Gastrocnemius medialis (tissue), 4 donors: Measurements from ENCODE around the gene PYCARD. TPM values are rescaled to one million over a fixed set of nuclear protein-coding genes. Genes with fewer than 3 reads are reported as not detected.
A peak's percentile ranks its signal among the peaks of the same experiment; 100 is the strongest.

Source experiments
- ATAC-seq, 2 donors: fragments of 150-250 bp; one replicate each; pipeline ENCODE4 v1.9.1; 2016
- DNase-seq, 2 donors: peaks; one replicate each; pipeline ENCODE4 v3.0.0-alpha.2; 2019
- H3K27ac ChIP-seq, 4 donors: fragments of 200-600 bp; sonication (generic); 1 replicate in 1 of 4; 2 replicates in 3 of 4; pipeline ENCODE4 v1.5.1; 2016 to 2018; ENCODE audit warnings: mild to moderate bottlenecking in 2 of 4, moderate library complexity in 1 of 4
- H3K27me3 ChIP-seq, 3 donors: fragments of 200-600 bp; sonication (generic) in 2 of 3; 1 replicate in 1 of 3; 2 replicates in 2 of 3; pipeline versions ENCODE4 v1.5.1 to v1.6.0; 2016 to 2019; ENCODE audit warnings: mild to moderate bottlenecking in 1 of 3, moderate library complexity in 1 of 3
- H3K36me3 ChIP-seq, 2 donors: fragments of 200-600 bp; sonication (generic) in 1 of 2; one replicate each; pipeline ENCODE4 v1.5.1; 2017 to 2018
- H3K4me1 ChIP-seq, 2 donors: fragments of 200-600 bp; sonication (generic) in 1 of 2; one replicate each; pipeline ENCODE4 v1.5.1; 2016 to 2017; ENCODE audit warnings: mild to moderate bottlenecking in 2 of 2
- H3K4me3 ChIP-seq, 4 donors: fragments of 200-600 bp; sonication (generic) in 3 of 4; 1 replicate in 1 of 4; 2 replicates in 3 of 4; pipeline ENCODE4 v1.5.1; 2016 to 2019; ENCODE audit warnings: mild to moderate bottlenecking in 2 of 4
- H3K9me3 ChIP-seq, 3 donors: fragments of 200-600 bp; sonication (generic) in 2 of 3; 1 replicate in 1 of 3; 2 replicates in 2 of 3; pipeline ENCODE4 v1.5.1; 2016 to 2019
- POLR2A ChIP-seq, 2 donors: fragments of 450-650 bp; IDR thresholded peaks; one replicate each; pipeline ENCODE4 v1.6.1; 2017; ENCODE audit warnings: antibody characterized with exemption in 2 of 2, mild to moderate bottlenecking in 2 of 2, moderate library complexity in 2 of 2
- in situ Hi-C, 4 donors: fragments of 200-750 bp; cut with MboI; loops; one replicate each; pipeline versions ENCODE4 v1.15.0 to v1.8.0; 2017; ENCODE audit warnings: low sequenced_read_pairs in 4 of 4
- intact Hi-C: fragments of 100-400 bp; cut with DNase I; formaldehyde crosslinking; loops from one replicate; pipeline ENCODE4 v1.15.1; 2023; ENCODE audit warnings: low total_unique reads
- total RNA-seq, 4 donors: library from RNA; depleted of rRNA; stranded (reverse); fragments of >200 nt; gene quantifications; one replicate each; pipeline versions ENCODE4 v1.1.0 to v1.2.3, GENCODE V29; 2016
- TF ChIP-seq, protein P1 (sequence below), 5 experiments: fragments of 450-650 bp in 3 of 5; fragments of 200-600 bp in 2 of 5; sonication (generic) in 2 of 5; IDR thresholded peaks in 4 of 5; conservative IDR thresholded peaks in 1 of 5; 1 replicate in 4 of 5; 2 replicates in 1 of 5; pipeline ENCODE4 v1.5.1; 2016 to 2019; ENCODE audit warnings: antibody characterized with exemption in 5 of 5, mild to moderate bottlenecking in 3 of 5, moderate library complexity in 3 of 5

The PYCARD gene
- total RNA-seq, 4 donors from 2014 or later, result 1.3 to 16.4 (median 3.7) TPM

DNA sequence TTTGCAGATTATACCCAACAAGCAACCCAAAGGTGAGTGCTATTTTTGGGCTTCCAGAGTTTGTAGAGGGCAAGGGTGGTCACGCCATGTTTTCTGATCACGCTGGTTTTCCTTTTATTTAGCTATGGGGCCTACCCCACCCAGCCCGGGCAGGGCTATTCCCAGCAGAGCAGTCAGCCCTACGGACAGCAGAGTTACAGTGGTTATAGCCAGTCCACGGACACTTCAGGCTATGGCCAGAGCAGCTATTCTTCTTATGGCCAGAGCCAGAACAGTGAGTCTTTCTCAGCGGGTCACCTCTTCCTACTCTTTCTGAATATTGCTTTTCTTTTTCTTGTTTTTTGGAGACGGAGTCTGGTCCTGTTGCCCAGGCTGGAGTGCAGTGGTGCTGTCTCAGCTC, 20.2 kb downstream of the PYCARD start:
- no peak for ATAC-seq
- H3K4me1 ChIP-seq, result peaks cover 40 to 49% of the 10 kb centered on the region in 2 donors
- no peaks in the 10 kb centered on the region for H3K27me3 ChIP-seq
- no peak for TF ChIP-seq POLR2A (IDR thresholded peaks at IDR 0.05)
- TF ChIP-seq, protein P1, sequence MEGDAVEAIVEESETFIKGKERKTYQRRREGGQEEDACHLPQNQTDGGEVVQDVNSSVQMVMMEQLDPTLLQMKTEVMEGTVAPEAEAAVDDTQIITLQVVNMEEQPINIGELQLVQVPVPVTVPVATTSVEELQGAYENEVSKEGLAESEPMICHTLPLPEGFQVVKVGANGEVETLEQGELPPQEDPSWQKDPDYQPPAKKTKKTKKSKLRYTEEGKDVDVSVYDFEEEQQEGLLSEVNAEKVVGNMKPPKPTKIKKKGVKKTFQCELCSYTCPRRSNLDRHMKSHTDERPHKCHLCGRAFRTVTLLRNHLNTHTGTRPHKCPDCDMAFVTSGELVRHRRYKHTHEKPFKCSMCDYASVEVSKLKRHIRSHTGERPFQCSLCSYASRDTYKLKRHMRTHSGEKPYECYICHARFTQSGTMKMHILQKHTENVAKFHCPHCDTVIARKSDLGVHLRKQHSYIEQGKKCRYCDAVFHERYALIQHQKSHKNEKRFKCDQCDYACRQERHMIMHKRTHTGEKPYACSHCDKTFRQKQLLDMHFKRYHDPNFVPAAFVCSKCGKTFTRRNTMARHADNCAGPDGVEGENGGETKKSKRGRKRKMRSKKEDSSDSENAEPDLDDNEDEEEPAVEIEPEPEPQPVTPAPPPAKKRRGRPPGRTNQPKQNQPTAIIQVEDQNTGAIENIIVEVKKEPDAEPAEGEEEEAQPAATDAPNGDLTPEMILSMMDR (IDR thresholded peaks at IDR 0.05 in 4 of 5, conservative IDR thresholded peaks at IDR 0.05 in 1 of 5), result no peak
- intact Hi-C loops (loop anchor here (5.0 kb wide), 1 partner anchor 435 kb away; the partner anchor contains the start of gene PHKG2), in situ Hi-C loops (loop anchor here in 2 of 4 donors (10.0 to 25.0 kb wide), 2 partner anchors 262 to 680 kb away; partner anchors contain the start of genes ZNF267 (in 2 of the 2) and ZNF843 (in 1 of the 2))
- no peaks in the 10 kb centered on the region for H3K9me3 ChIP-seq
- DNase-seq, result no peak
- H3K27ac ChIP-seq, result peak overlapping the region; percentile 94 to 100 (median 96)
- H3K4me3 ChIP-seq, result peak overlapping the region; percentile 77 to 100 (median 86)
- peaks cover 0 to 52% of the 10 kb centered on the region in 2 donors for H3K36me3 ChIP-seq

DNA sequence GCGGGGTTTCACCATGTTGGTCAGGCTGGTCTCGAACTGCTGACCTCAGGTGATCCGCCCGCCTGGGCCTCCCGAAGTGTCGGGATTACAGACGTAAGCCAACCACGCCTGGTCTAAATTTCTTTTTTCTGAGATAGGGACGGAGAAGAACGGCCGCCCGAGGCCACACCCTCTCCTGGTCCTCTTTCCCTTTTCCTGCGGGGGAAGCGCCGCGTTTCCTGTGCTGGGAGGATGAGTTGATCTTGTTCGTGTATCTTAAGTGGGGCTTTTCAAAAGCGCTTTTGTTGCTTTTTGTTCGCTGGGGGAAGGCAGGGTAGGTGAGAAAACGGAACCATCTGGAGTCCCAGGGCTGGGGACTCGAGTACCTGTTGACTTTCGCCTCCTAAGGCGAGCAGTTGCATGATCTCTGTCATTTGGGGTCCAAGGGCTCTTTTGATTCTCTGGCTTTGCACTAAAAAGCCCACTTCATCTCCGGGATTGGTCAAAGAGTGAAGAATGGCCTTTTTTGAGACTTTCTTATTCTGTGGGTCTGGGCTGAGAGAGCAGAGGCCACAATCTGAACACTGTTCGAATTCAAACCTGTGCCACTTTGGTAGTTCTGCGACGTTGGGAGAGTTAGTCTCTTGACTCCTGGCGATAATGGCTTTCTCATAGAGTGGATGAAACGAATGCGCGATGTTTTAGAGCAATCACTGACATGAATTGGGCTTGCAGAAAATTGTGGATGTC, 21.3 kb downstream of the PYCARD start:
- no peaks in the 10 kb centered on the region for H3K27me3 ChIP-seq
- H3K4me1 ChIP-seq, result peaks cover 37 to 42% of the 10 kb centered on the region in 2 donors
- ATAC-seq (no peak), DNase-seq (no peak)
- H3K36me3 ChIP-seq, result peaks cover 0 to 41% of the 10 kb centered on the region in 2 donors
- no peaks in the 10 kb centered on the region for H3K9me3 ChIP-seq
- peak overlapping the region; percentile 77 to 100 (median 86) for H3K4me3 ChIP-seq
- in situ Hi-C loops (loop anchor here in 2 of 4 donors (10.0 to 25.0 kb wide), 2 partner anchors 264 to 681 kb away; partner anchors contain the start of genes ZNF267 (in 2 of the 2) and ZNF843 (in 1 of the 2)), intact Hi-C loops (loop anchor here (1.0 to 5.0 kb wide), 3 partner anchors 148 to 434 kb away; partner anchors contain the start of genes PHKG2 and STX4)
- H3K27ac ChIP-seq, result peak overlapping the region; percentile 94 to 100 (median 96)
- no peak for TF ChIP-seq POLR2A (IDR thresholded peaks at IDR 0.05)
- TF ChIP-seq, protein P1 (IDR thresholded peaks at IDR 0.05 in 4 of 5, conservative IDR thresholded peaks at IDR 0.05 in 1 of 5), result no peak

DNA sequence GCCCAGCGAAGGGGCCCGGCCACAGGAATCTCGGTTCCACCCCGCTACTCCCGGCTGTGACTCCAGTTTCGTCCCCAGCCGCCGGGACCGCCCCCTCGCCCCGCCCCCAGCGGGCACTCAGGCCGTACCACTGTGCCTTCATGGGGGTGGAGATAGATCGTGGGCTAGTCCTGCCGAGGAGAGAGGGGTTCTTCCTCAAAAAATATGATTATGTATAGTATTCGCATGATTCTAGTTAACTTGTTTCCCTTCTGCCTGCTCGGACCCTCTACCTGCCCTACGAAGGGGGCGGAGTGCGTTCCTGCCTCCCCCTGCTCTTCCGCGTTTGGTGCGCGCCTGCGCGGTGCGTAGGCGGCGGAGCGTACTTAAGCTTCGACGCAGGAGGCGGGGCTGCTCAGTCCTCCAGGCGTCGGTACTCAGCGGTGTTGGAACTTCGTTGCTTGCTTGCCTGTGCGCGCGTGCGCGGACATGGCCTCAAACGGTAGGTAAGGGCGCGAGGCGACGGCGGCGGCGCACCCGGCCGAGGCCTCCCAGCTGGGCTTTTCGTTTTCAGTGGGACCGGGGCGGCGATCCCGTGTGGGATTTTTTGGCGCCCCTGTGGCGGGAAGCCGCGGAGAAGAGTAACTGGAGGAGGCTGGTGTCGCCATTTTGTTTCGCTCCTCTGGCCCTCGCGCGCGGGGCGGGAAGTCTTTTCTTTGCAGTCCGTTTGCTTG, 22.7 kb downstream of the PYCARD start, which contains the start of gene FUS:
Gene FUS, plus strand, starts transcription at position 393 of the 713 bp plus-strand sequence. Its CDS starts 76 bp downstream, at position 469.
- in situ Hi-C loops, result loop anchor here in 2 of 4 donors (10.0 to 25.0 kb wide), 2 partner anchors 265 to 682 kb away; partner anchors contain the start of genes ZNF267 (in 2 of the 2) and ZNF843 (in 1 of the 2)
- peaks cover 37 to 42% of the 10 kb centered on the region in 2 donors for H3K4me1 ChIP-seq
- peak within 1 kb of the TSS; percentile 94 to 100 (median 96) for H3K27ac ChIP-seq
- H3K4me3 ChIP-seq, result peak within 1 kb of the TSS; percentile 77 to 100 (median 86)
- no peaks in the 10 kb centered on the region for H3K27me3 ChIP-seq
- intact Hi-C loops, result loop anchor here (1.0 to 5.0 kb wide), 6 partner anchors 34 to 433 kb away; partner anchors contain the start of genes PHKG2, TRIM72, ZNF646 and ZNF668
- DNase-seq (peak; percentile 83 to 87), ATAC-seq (peak; percentile 83)
- H3K9me3 ChIP-seq, result no peaks in the 10 kb centered on the region
- peaks cover 0 to 27% of the 10 kb centered on the region in 2 donors for H3K36me3 ChIP-seq
- TF ChIP-seq POLR2A (IDR thresholded peaks at IDR 0.05), result peak; percentile 98 to 99
- TF ChIP-seq, protein P1 (IDR thresholded peaks at IDR 0.05 in 4 of 5, conservative IDR thresholded peaks at IDR 0.05 in 1 of 5), result peak in 1 of 5 experiments; percentile 28

DNA sequence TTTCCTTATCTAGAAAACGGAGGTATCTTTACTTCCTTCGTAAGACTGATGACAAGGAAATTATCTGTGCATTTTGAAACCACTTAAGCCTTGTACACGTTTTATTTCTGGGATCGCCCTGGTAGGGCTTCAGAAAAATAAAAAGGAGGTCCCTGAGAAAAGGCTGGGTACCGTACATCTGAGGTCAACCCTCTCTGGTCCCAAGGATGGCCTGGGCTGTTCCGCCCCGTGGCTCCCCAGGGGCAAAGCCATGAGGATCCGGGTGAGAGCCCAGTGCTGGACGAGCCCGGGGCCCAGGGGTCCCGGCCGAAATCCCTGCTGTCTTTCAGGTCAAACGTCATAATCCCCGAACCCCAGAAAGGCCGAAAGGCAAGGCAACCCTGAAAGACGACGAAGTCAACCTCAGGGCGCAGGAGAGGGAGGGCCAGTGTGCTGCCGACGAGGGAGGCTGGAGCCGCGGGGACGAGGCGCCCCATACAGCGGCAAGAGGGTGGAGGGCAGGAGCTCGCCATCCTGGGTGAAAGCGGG, 23.3 kb downstream of the PYCARD start:
- Histone ChIP-seq H3K36me3 (peaks cover 0 to 21% of the 10 kb centered on the region in 2 donors), H3K4me1 (peaks cover 37 to 42% of the 10 kb centered on the region in 2 donors), H3K27ac (peak overlapping the region; percentile 94 to 100 (median 96)), H3K4me3 (peak overlapping the region; percentile 77 to 100 (median 86)), H3K9me3 (no peaks in the 10 kb centered on the region), H3K27me3 (no peaks in the 10 kb centered on the region)
- in situ Hi-C loops (loop anchor here in 2 of 4 donors (25.0 kb wide), 1 partner anchor 683 kb away; the partner anchor contains the start of gene ZNF267 (in 2 of the 2)), intact Hi-C loops (loop anchor here (1.0 to 2.0 kb wide), 4 partner anchors 35 to 248 kb away; partner anchors contain the start of genes TRIM72, ZNF646 and ZNF668)
- no peak for DNase-seq
- TF ChIP-seq, protein P1 (IDR thresholded peaks at IDR 0.05 in 4 of 5, conservative IDR thresholded peaks at IDR 0.05 in 1 of 5), result no peak
- TF ChIP-seq POLR2A (IDR thresholded peaks at IDR 0.05), result no peak
- no peak for ATAC-seq
